T-helper 22 cell (primary cell): ENCODE data around the gene OTOGL.
"Not testable (repeated sequence)": the region's sequence is repeated elsewhere in the genome, so short reads cannot be mapped to it uniquely, and the experiment has no call there.

Experiments
- DNase-seq: peaks from one replicate; pipeline ENCODE4 v3.0.0-alpha.2; 2020; ENCODE audit warnings: low read depth

The OTOGL gene

GRCh38 chr12:80282761-80283160 is 183.4 kb downstream of the OTOGL start:
- no peak for DNase-seq

- DNase-seq, result no peak
These were observed 191.9 kb downstream of the OTOGL start for GRCh38 chr12:80291108-80291754.

- no peak for DNase-seq
These were observed 194.0 kb downstream of the OTOGL start for GRCh38 chr12:80293347-80293746.

GRCh38 chr12:80293759-80294158 is 194.4 kb downstream of the OTOGL start:
- no peak for DNase-seq

GRCh38 chr12:80299219-80299618 is 199.9 kb downstream of the OTOGL start:
- DNase-seq, result no peak

- no peak for DNase-seq
These were observed 200.6 kb downstream of the OTOGL start for GRCh38 chr12:80299976-80300375.

- not testable (repeated sequence) for DNase-seq
These were observed 208.1 kb downstream of the OTOGL start for GRCh38 chr12:80307436-80307835.

- no peak for DNase-seq
These were observed 213.9 kb downstream of the OTOGL start for GRCh38 chr12:80313209-80313608.

- DNase-seq, result no peak
These were observed 215.4 kb downstream of the OTOGL start for GRCh38 chr12:80314741-80315140.

- no peak for DNase-seq
These were observed 216.9 kb downstream of the OTOGL start for GRCh38 chr12:80316222-80316621.

- DNase-seq, result no peak
These were observed 218.0 kb downstream of the OTOGL start for GRCh38 chr12:80317307-80317706.

- DNase-seq, result no peak
These were observed 218.6 kb downstream of the OTOGL start for GRCh38 chr12:80317899-80318298.

GRCh38 chr12:80320121-80320678 is 220.9 kb downstream of the OTOGL start:
- no peak for DNase-seq

- DNase-seq, result no peak
These were observed 222.3 kb downstream of the OTOGL start for GRCh38 chr12:80321653-80322052.

GRCh38 chr12:80325167-80325959 is 226.0 kb downstream of the OTOGL start:
- no peak for DNase-seq

- no peak for DNase-seq
These were observed 233.5 kb downstream of the OTOGL start for GRCh38 chr12:80332827-80333226.

GRCh38 chr12:80352474-80352873 is 253.1 kb downstream of the OTOGL start:
- DNase-seq, result no peak

- DNase-seq, result no peak
These were observed 253.9 kb downstream of the OTOGL start for GRCh38 chr12:80353254-80353653.

GRCh38 chr12:80356097-80356496 is 256.8 kb downstream of the OTOGL start:
- no peak for DNase-seq

- no peak for DNase-seq
These were observed 260.4 kb downstream of the OTOGL start for GRCh38 chr12:80359703-80360102.

- DNase-seq, result no peak
These were observed 264.7 kb downstream of the OTOGL start for GRCh38 chr12:80364056-80364455.

- DNase-seq, result no peak
These were observed 274.3 kb downstream of the OTOGL start for GRCh38 chr12:80373666-80374065.

- no peak for DNase-seq
These were observed 275.3 kb downstream of the OTOGL start for GRCh38 chr12:80374615-80375014.
